Glutamatergic neuron (in vitro differentiated cells): ENCODE results near the gene SFR1. TPM values are rescaled to one million over a fixed set of nuclear protein-coding genes. Genes with fewer than 3 reads are reported as not detected.
"Not testable (repeated sequence)": the region's sequence is repeated elsewhere in the genome, so short reads cannot be mapped to it uniquely, and the experiment has no call there.

Source experiments
- DNase-seq: peaks from one replicate; pipeline ENCODE4 v3.0.0; 2022
- H3K27ac Mint-ChIP-seq: one replicate; pipeline ENCODE4 v1.8.0; 2020; ENCODE audit warnings: mild to moderate bottlenecking, mixed read lengths, inconsistent platforms; ENCODE audit not compliant: unreplicated experiment
- H3K27me3 Mint-ChIP-seq: one replicate; pipeline ENCODE4 v1.8.0; 2020; ENCODE audit warnings: mild to moderate bottlenecking, moderate library complexity, mixed read lengths, inconsistent platforms; ENCODE audit not compliant: unreplicated experiment
- H3K36me3 Mint-ChIP-seq: one replicate; pipeline ENCODE4 v1.8.0; 2020; ENCODE audit warnings: mild to moderate bottlenecking, mixed read lengths, inconsistent platforms; ENCODE audit not compliant: unreplicated experiment
- H3K4me1 Mint-ChIP-seq: one replicate; pipeline ENCODE4 v1.8.0; 2020; ENCODE audit warnings: mild to moderate bottlenecking, low read depth, mixed read lengths, inconsistent platforms; ENCODE audit not compliant: unreplicated experiment
- H3K4me3 Mint-ChIP-seq: one replicate; pipeline ENCODE4 v1.8.0; 2020; ENCODE audit warnings: mild to moderate bottlenecking, mixed read lengths, inconsistent platforms; ENCODE audit not compliant: unreplicated experiment
- H3K9me3 Mint-ChIP-seq: one replicate; pipeline ENCODE4 v1.8.0; 2020; ENCODE audit warnings: mild to moderate bottlenecking, moderate library complexity, mixed read lengths, inconsistent platforms; ENCODE audit not compliant: unreplicated experiment
- total RNA-seq: library from RNA; stranded (reverse); fragmentation: NEBNext Ultra II Directional; extraction: Animal tissue kit (Norgen Biotek cat#: 25700); gene quantifications from one replicate; pipeline ENCODE4 v1.2.1, GENCODE V29; 2021; ENCODE audit not compliant: unreplicated experiment
- TF ChIP-seq, protein P1 (sequence below): fragments of 200-600 bp; sonication (generic); IDR thresholded peaks from one replicate; pipeline ENCODE4 v1.5.0; 2021; ENCODE audit not compliant: partially characterized antibody, unreplicated experiment

SFR1 gene
- total RNA-seq, 1 donor from 2014 or later: 4.7 TPM

DNA sequence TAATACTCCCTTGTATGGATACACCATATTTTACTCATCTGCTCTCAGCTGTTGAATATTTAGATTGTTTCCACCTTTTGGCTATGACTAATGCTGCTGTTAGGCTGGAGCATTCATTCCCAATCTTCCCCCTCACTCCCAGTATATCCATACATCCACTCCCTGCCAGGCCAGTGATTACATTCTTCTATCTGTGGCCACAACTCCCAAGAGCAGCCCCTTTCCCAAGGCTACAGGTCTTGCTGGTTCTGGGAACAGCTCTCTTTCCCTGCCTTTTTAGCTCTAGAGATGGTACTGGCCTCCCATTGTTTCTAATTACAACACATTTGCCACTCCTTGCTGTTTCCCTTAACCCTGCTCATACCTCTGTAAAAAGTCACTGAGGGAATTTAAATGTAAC lies 28.2 kb downstream of the SFR1 start:
- Mint-ChIP-seq H3K36me3 (peaks cover 15% of the 10 kb centered on the region), H3K4me3 (no peak overlapping the region), H3K27ac (no peak overlapping the region), H3K9me3 (peaks cover 2% of the 10 kb centered on the region), H3K27me3 (peaks cover 1% of the 10 kb centered on the region), H3K4me1 (no peaks in the 10 kb centered on the region)
- TF ChIP-seq, protein P1, sequence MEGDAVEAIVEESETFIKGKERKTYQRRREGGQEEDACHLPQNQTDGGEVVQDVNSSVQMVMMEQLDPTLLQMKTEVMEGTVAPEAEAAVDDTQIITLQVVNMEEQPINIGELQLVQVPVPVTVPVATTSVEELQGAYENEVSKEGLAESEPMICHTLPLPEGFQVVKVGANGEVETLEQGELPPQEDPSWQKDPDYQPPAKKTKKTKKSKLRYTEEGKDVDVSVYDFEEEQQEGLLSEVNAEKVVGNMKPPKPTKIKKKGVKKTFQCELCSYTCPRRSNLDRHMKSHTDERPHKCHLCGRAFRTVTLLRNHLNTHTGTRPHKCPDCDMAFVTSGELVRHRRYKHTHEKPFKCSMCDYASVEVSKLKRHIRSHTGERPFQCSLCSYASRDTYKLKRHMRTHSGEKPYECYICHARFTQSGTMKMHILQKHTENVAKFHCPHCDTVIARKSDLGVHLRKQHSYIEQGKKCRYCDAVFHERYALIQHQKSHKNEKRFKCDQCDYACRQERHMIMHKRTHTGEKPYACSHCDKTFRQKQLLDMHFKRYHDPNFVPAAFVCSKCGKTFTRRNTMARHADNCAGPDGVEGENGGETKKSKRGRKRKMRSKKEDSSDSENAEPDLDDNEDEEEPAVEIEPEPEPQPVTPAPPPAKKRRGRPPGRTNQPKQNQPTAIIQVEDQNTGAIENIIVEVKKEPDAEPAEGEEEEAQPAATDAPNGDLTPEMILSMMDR: no peak
- no peak for DNase-seq

GRCh38 chr10:104151737-104152136 lies 29.8 kb downstream of the SFR1 start:
- Mint-ChIP-seq H3K9me3 (peaks cover 2% of the 10 kb centered on the region), H3K27me3 (peaks cover 1% of the 10 kb centered on the region), H3K36me3 (peaks cover 15% of the 10 kb centered on the region), H3K27ac (no peak overlapping the region), H3K4me3 (no peak overlapping the region), H3K4me1 (no peaks in the 10 kb centered on the region)
- TF ChIP-seq, protein P1: no peak
- DNase-seq: no peak

GRCh38 chr10:104155591-104155990 lies 33.6 kb downstream of the SFR1 start:
- H3K36me3 Mint-ChIP-seq: peaks cover 15% of the 10 kb centered on the region
- H3K27me3 Mint-ChIP-seq: no peaks in the 10 kb centered on the region
- no peaks in the 10 kb centered on the region for H3K4me1 Mint-ChIP-seq
- no peak for DNase-seq
- peaks cover 2% of the 10 kb centered on the region for H3K9me3 Mint-ChIP-seq
- H3K4me3 Mint-ChIP-seq: no peak overlapping the region
- no peak overlapping the region for H3K27ac Mint-ChIP-seq
- TF ChIP-seq, protein P1: no peak

- H3K27me3 Mint-ChIP-seq: no peaks in the 10 kb centered on the region
- no peaks in the 10 kb centered on the region for H3K36me3 Mint-ChIP-seq
- no peak overlapping the region for H3K4me3 Mint-ChIP-seq
- DNase-seq: no peak
- H3K27ac Mint-ChIP-seq: no peak overlapping the region
- TF ChIP-seq, protein P1: no peak
- peaks cover 5% of the 10 kb centered on the region for H3K4me1 Mint-ChIP-seq
- peaks cover 1% of the 10 kb centered on the region for H3K9me3 Mint-ChIP-seq
These were observed 48.8 kb downstream of the SFR1 start for GRCh38 chr10:104170610-104171254.

- H3K27me3 Mint-ChIP-seq, H3K4me3 Mint-ChIP-seq, H3K27ac Mint-ChIP-seq, H3K9me3 Mint-ChIP-seq, H3K4me1 Mint-ChIP-seq, DNase-seq, H3K36me3 Mint-ChIP-seq: not testable (repeated sequence)
These were observed 52.2 kb downstream of the SFR1 start for GRCh38 chr10:104174136-104174535.

Other genes with a start within 250 kb of the SFR1 start
- 57.1 TPM for gene STN1, start 204.0 kb upstream of the SFR1 start, total RNA-seq
- 122 TPM for gene SLK, start 155.0 kb upstream of the SFR1 start, total RNA-seq
- gene COL17A1, start 36.3 kb upstream of the SFR1 start, total RNA-seq: not detected
- 0.44 TPM for gene CFAP43, start 110.2 kb downstream of the SFR1 start, total RNA-seq
- gene GSTO1, start 132.7 kb downstream of the SFR1 start, total RNA-seq: 26.8 TPM
- 2.0 TPM for gene GSTO2, start 147.0 kb downstream of the SFR1 start, total RNA-seq
- 19.8 TPM for gene ITPRIP, start 216.3 kb downstream of the SFR1 start, total RNA-seq
- 2.2 TPM for gene CFAP58, start 231.7 kb downstream of the SFR1 start, total RNA-seq